Memory B cell (primary cell): ENCODE results near the gene ZNF831.

Source experiments
- ATAC-seq: fragments of 150-1000 bp; cut with Tn5 transposase; 2 replicates; pipeline ENCODE4 v1.10.0; 2021; ENCODE audit warnings: low read depth, mild to moderate bottlenecking, moderate library complexity
- DNase-seq, 2 donors: peaks; one replicate each; pipeline ENCODE4 v3.0.0; 2022; ENCODE audit warnings: low spot score in 2 of 2
- H3K27ac Mint-ChIP-seq: one replicate; pipeline ENCODE4 v1.8.0; 2022; ENCODE audit warnings: mild to moderate bottlenecking, moderate library complexity, mixed read lengths
- H3K27me3 Mint-ChIP-seq: one replicate; pipeline ENCODE4 v1.8.0; 2022; ENCODE audit warnings: mixed read lengths
- H3K36me3 Mint-ChIP-seq: one replicate; pipeline ENCODE4 v1.8.0; 2022; ENCODE audit warnings: mild to moderate bottlenecking, mixed read lengths
- H3K4me1 Mint-ChIP-seq: one replicate; pipeline ENCODE4 v1.8.0; 2022; ENCODE audit warnings: mixed read lengths
- H3K4me3 Mint-ChIP-seq: one replicate; pipeline ENCODE4 v1.8.0; 2022; ENCODE audit warnings: mild to moderate bottlenecking, moderate library complexity, mixed read lengths
- H3K9me3 Mint-ChIP-seq: one replicate; pipeline ENCODE4 v1.8.0; 2022; ENCODE audit warnings: mixed read lengths

ZNF831 gene

GRCh38 chr20:59131551-59132285 lies 31.9 kb upstream of the ZNF831 start:
- H3K36me3 Mint-ChIP-seq: peaks cover 2% of the 10 kb centered on the region
- no peaks in the 10 kb centered on the region for H3K9me3 Mint-ChIP-seq
- H3K4me1 Mint-ChIP-seq: peaks cover 17% of the 10 kb centered on the region
- no peak overlapping the region for H3K27ac Mint-ChIP-seq
- H3K27me3 Mint-ChIP-seq: no peaks in the 10 kb centered on the region
- no peak for ATAC-seq
- H3K4me3 Mint-ChIP-seq: no peak overlapping the region
- DNase-seq: no peak

DNA sequence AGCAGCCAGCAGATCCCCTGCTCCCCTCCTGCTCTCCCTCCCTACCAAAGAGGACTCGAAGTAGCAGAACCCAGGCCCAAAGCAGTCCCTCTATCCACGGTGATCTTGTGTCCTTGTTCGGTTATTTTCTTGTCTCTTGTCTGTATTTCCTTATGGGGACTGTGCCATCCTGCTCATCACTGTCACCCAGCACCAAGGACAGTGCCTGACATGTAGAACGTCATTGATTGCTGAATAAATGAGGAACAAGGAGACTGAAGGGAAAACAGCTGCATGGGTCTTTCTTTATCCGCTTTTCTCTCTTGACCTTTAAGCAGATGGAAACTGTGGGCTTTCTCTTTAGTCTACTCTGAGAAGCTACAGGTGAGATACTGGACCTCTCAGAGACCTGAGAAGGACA lies 29.4 kb upstream of the ZNF831 start:
- Mint-ChIP-seq H3K9me3 (no peaks in the 10 kb centered on the region), H3K27ac (no peak overlapping the region), H3K4me3 (no peak overlapping the region), H3K27me3 (no peaks in the 10 kb centered on the region), H3K4me1 (peaks cover 11% of the 10 kb centered on the region), H3K36me3 (no peaks in the 10 kb centered on the region)
- ATAC-seq (no peak), DNase-seq (no peak)

DNA sequence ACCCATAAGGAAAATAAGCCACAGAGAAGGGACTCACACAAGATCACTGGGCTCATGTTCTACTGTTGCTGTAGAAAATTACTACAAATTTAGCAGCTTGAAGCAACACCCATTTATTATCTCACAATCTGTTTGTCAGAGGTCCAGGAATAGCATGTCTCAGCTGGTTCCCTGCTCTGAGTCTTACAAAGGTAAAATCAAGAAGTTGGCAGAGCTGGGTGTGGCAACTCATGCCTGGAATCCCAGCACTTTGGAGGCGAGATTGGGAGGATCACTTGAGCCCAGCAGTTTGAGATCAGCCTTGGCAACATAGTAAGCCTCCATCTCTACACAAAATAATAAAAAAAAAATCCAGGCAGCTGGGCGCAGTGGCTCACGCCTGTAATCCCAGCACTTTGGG lies 28.5 kb upstream of the ZNF831 start:
- H3K4me3 Mint-ChIP-seq: no peak overlapping the region
- no peaks in the 10 kb centered on the region for H3K9me3 Mint-ChIP-seq
- no peaks in the 10 kb centered on the region for H3K36me3 Mint-ChIP-seq
- DNase-seq: no peak
- peaks cover 13% of the 10 kb centered on the region for H3K4me1 Mint-ChIP-seq
- no peak overlapping the region for H3K27ac Mint-ChIP-seq
- no peak for ATAC-seq
- no peaks in the 10 kb centered on the region for H3K27me3 Mint-ChIP-seq

- Mint-ChIP-seq H3K27ac (no peak overlapping the region), H3K4me1 (peaks cover 13% of the 10 kb centered on the region), H3K9me3 (no peaks in the 10 kb centered on the region), H3K27me3 (no peaks in the 10 kb centered on the region), H3K36me3 (no peaks in the 10 kb centered on the region), H3K4me3 (no peak overlapping the region)
- DNase-seq: no peak
- peak; percentile 59 for ATAC-seq
These were observed 27.6 kb upstream of the ZNF831 start for GRCh38 chr20:59136027-59136426.

GRCh38 chr20:59137532-59137931 lies 26.1 kb upstream of the ZNF831 start:
- ATAC-seq (no peak), DNase-seq (no peak)
- Mint-ChIP-seq H3K27ac (no peak overlapping the region), H3K27me3 (no peaks in the 10 kb centered on the region), H3K4me3 (no peak overlapping the region), H3K4me1 (peaks cover 13% of the 10 kb centered on the region), H3K36me3 (no peaks in the 10 kb centered on the region), H3K9me3 (no peaks in the 10 kb centered on the region)

GRCh38 chr20:59138114-59138748 lies 25.4 kb upstream of the ZNF831 start:
- H3K27me3 Mint-ChIP-seq: no peaks in the 10 kb centered on the region
- no peak for DNase-seq
- ATAC-seq: no peak
- no peaks in the 10 kb centered on the region for H3K36me3 Mint-ChIP-seq
- H3K4me1 Mint-ChIP-seq: peaks cover 16% of the 10 kb centered on the region
- H3K4me3 Mint-ChIP-seq: no peak overlapping the region
- H3K9me3 Mint-ChIP-seq: no peaks in the 10 kb centered on the region
- no peak overlapping the region for H3K27ac Mint-ChIP-seq

DNA sequence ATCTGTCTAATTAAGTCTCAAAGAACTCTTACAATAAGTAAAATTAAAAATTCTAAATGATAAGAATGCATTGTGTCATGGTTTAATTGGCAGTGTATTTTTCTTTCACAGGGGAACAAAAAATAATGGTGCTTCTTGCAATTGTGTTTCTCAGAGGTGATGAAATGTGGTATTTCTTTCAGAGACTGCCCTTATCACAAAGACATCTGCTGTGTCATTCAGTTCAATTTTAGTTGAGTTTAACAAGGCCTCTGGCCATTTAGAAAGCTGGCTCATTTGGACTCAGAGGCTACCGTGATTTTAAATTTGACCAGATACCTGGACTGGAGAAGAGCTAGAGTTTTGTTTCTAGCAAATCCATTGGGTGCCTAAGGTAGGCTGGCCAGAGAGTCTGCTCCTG lies 23.6 kb upstream of the ZNF831 start:
- no peak for DNase-seq
- Mint-ChIP-seq H3K27me3 (no peaks in the 10 kb centered on the region), H3K4me3 (no peak overlapping the region), H3K4me1 (peaks cover 19% of the 10 kb centered on the region), H3K9me3 (no peaks in the 10 kb centered on the region), H3K36me3 (no peaks in the 10 kb centered on the region), H3K27ac (no peak overlapping the region)
- no peak for ATAC-seq

- Mint-ChIP-seq H3K27me3 (no peaks in the 10 kb centered on the region), H3K4me3 (no peak overlapping the region), H3K27ac (no peak overlapping the region), H3K4me1 (peaks cover 34% of the 10 kb centered on the region), H3K36me3 (no peaks in the 10 kb centered on the region), H3K9me3 (no peaks in the 10 kb centered on the region)
- no peak for DNase-seq
- ATAC-seq: no peak
These were observed 21.6 kb upstream of the ZNF831 start for GRCh38 chr20:59141818-59142581.

- peaks cover 30% of the 10 kb centered on the region for H3K4me1 Mint-ChIP-seq
- DNase-seq (no peak), ATAC-seq (no peak)
- H3K27me3 Mint-ChIP-seq: no peaks in the 10 kb centered on the region
- no peak overlapping the region for H3K4me3 Mint-ChIP-seq
- no peak overlapping the region for H3K27ac Mint-ChIP-seq
- no peaks in the 10 kb centered on the region for H3K36me3 Mint-ChIP-seq
- H3K9me3 Mint-ChIP-seq: no peaks in the 10 kb centered on the region
These were observed 20.3 kb upstream of the ZNF831 start for GRCh38 chr20:59143326-59143725.

GRCh38 chr20:59144179-59144830 lies 19.3 kb upstream of the ZNF831 start:
- no peak for DNase-seq
- ATAC-seq: no peak
- Mint-ChIP-seq H3K4me3 (no peak overlapping the region), H3K27me3 (no peaks in the 10 kb centered on the region), H3K4me1 (peaks cover 34% of the 10 kb centered on the region), H3K9me3 (no peaks in the 10 kb centered on the region), H3K36me3 (no peaks in the 10 kb centered on the region), H3K27ac (peak overlapping the region; percentile 68)

- no peak for ATAC-seq
- peaks cover 34% of the 10 kb centered on the region for H3K4me1 Mint-ChIP-seq
- H3K4me3 Mint-ChIP-seq: no peak overlapping the region
- DNase-seq: no peak
- H3K36me3 Mint-ChIP-seq: no peaks in the 10 kb centered on the region
- H3K27ac Mint-ChIP-seq: peak overlapping the region; percentile 68
- no peaks in the 10 kb centered on the region for H3K9me3 Mint-ChIP-seq
- no peaks in the 10 kb centered on the region for H3K27me3 Mint-ChIP-seq
These were observed 18.8 kb upstream of the ZNF831 start for GRCh38 chr20:59144831-59145196.

DNA sequence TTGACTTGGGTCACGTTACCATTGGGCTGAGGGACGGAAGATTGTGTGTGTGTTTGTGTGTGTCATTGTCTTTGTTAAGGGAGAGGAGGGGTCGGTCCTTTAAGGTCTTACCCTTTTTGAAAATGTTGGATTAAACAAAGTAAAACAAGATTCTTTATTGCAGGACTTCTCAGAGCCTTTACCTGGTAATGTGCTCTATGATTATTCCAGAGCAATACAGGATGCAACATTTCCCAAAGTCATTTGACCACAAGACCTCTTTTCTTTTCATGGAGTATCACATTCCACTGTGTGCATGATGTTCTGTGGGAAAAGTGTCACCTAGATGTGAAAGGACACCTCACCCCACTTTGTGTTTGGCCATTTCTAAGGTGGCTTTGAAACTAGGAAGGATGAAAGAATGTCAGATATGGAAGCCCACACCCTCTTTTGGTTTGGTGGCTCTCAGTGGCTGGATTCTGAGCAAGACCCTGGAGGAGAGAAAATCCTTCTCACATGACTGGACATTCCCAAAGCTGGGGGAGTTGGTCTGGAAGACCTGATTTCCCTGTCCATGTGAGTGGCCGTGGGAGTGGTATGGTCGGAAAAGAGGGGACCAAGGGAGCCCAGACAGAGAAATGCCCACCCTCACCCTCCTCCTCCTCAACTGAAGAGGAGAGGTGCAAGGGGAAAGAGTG lies 18.2 kb upstream of the ZNF831 start:
- no peaks in the 10 kb centered on the region for H3K36me3 Mint-ChIP-seq
- H3K27ac Mint-ChIP-seq: peak overlapping the region; percentile 68
- peaks cover 38% of the 10 kb centered on the region for H3K4me1 Mint-ChIP-seq
- peak overlapping the region; percentile 72 for H3K4me3 Mint-ChIP-seq
- H3K9me3 Mint-ChIP-seq: no peaks in the 10 kb centered on the region
- no peaks in the 10 kb centered on the region for H3K27me3 Mint-ChIP-seq
- no peak for DNase-seq
- no peak for ATAC-seq

DNA sequence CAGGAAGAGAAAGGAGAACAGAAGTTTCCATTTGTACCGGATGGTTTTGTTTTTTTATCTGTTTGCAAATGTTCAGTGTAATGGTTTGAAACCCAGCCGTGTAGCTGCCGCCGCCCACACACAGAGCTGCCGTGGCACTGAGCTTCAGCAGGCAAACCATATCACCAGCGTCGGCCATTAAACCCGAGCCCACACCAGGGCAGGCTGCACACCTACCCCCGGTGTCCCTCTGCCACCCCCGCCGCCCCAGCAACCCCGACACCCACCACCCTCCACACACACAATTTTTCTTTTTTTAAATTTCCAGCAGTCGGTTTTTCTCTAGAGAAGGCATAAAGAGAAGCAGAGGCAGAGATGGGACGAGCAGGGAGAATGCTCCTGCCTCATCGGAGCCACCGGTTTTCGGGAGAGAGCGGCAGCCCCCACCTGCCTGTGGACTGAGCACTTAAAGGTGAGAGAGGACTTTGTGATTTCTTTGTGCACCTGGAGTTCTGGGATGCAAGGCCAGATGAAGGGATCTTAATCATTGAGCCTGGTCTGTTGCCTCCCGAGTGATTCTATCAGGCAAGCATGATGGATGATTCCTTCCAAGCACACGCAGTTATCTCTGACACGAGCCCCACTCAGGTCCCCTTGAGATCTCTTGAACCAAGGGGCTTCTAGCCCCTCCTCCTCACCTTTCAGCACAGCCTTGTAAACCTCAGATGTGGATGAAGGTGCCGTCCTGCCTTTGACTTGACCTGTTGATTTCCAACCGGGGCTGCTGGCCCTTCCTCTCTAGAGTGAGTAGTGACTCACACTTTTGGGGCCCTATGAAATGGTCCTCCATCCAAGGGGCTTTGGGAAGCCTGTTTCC lies 17.5 kb upstream of the ZNF831 start:
- no peak for DNase-seq

More for the DNA sequence above, 17.5 kb upstream of the ZNF831 start:
- Mint-ChIP-seq H3K36me3 (no peaks in the 10 kb centered on the region), H3K4me1 (peaks cover 44% of the 10 kb centered on the region), H3K9me3 (no peaks in the 10 kb centered on the region), H3K27me3 (no peaks in the 10 kb centered on the region), H3K27ac (peak overlapping the region; percentile 68), H3K4me3 (peak overlapping the region; percentile 72)
- ATAC-seq: peak; percentile 15
